BE2C (cell line): Measurements from ENCODE around the gene NAV1.

Experiments
- DNase-seq: peaks from one replicate; pipeline ENCODE4 v3.0.0-alpha.2; 2020
- H3K27me3 ChIP-seq: fragments of 250-450 bp; sonication (Bioruptor Pico); 2 replicates; pipeline ENCODE4 v1.5.1; 2020; ENCODE audit warnings: mild to moderate bottlenecking
- H3K36me3 ChIP-seq: fragments of 250-450 bp; sonication (Bioruptor Pico); 2 replicates; pipeline ENCODE4 v1.5.1; 2020; ENCODE audit warnings: mild to moderate bottlenecking
- H3K4me1 ChIP-seq: fragments of 250-450 bp; sonication (Bioruptor Pico); 2 replicates; pipeline ENCODE4 v1.5.1; 2020
- H3K4me3 ChIP-seq: 2 replicates; pipeline ENCODE4 v1.5.1; 2011; ENCODE audit warnings: low read depth, low read length
- H3K9me3 ChIP-seq: fragments of 250-450 bp; sonication (Bioruptor Pico); 2 replicates; pipeline ENCODE4 v1.5.1; 2020
- CTCF ChIP-seq: IDR thresholded peaks from 2 replicates; pipeline ENCODE4 v1.5.1; 2012; ENCODE audit warnings: mild to moderate bottlenecking, low read depth, low read length

NAV1 gene

DNA sequence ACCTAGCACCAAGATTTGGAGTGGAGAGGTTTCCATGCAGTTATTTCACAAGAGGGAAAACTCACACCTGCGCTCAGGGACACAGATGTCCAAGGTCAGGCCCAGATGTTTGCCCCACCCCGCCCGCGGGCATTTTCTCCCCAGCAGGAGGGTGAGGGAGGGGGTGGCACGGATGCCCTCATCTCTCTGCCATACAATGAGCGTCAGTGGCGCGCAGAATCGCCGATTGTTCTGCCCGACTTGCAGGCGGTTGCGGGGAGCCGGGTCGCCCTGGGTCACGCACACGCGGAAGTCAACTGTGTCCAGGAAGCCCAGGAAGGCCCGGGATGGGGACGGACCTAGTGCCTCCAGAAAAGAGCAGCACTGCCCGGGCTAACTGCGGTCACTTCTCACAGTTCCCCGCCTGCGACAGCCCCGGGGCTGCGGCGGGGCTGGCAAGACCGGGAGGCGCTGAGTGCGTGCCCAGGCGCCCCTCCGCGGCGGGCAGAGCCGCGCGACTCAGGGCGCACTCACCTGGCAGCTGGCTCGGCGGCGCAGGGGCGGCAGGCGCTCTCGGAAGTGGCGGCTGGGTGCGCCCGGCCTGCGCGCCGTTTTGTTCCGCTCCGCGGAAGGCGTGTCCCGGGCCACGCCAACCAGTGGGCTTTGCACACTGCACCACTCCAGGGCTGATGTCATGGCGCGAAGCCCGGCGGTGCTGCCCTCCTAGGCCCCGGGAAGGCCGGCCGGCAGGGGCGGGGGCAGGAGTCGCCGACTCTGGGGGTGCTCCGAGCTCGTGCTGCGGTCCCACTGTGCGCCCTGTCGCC is 32.2 kb upstream of the NAV1 start, which contains the start of gene CSRP1:
Gene CSRP1 (minus strand): TSS at position 567 of the 803 bp plus-strand sequence. CDS start 10,820 bp downstream, outside the sequence.
- peak within 1 kb of the TSS; percentile 53 for H3K4me3 ChIP-seq
- no peaks in the 10 kb centered on the region for H3K27me3 ChIP-seq
- H3K36me3 ChIP-seq: no peaks in the 10 kb centered on the region
- no peaks in the 10 kb centered on the region for H3K9me3 ChIP-seq
- TF ChIP-seq CTCF: no peak
- H3K4me1 ChIP-seq: peaks cover 4% of the 10 kb centered on the region
- DNase-seq: peak; percentile 66

GRCh38 chr1:201507360-201507675 is 31.6 kb upstream of the NAV1 start:
- Histone ChIP-seq H3K9me3 (no peaks in the 10 kb centered on the region), H3K36me3 (no peaks in the 10 kb centered on the region), H3K27me3 (no peaks in the 10 kb centered on the region), H3K4me3 (peak overlapping the region; percentile 53), H3K4me1 (peaks cover 6% of the 10 kb centered on the region)
- no peak for DNase-seq
- no peak for TF ChIP-seq CTCF

GRCh38 chr1:201508809-201509208 is 30.1 kb upstream of the NAV1 start:
- H3K9me3 ChIP-seq: no peaks in the 10 kb centered on the region
- no peaks in the 10 kb centered on the region for H3K27me3 ChIP-seq
- DNase-seq: no peak
- no peak overlapping the region for H3K4me3 ChIP-seq
- no peak for TF ChIP-seq CTCF
- peaks cover 10% of the 10 kb centered on the region for H3K4me1 ChIP-seq
- H3K36me3 ChIP-seq: no peaks in the 10 kb centered on the region

DNA sequence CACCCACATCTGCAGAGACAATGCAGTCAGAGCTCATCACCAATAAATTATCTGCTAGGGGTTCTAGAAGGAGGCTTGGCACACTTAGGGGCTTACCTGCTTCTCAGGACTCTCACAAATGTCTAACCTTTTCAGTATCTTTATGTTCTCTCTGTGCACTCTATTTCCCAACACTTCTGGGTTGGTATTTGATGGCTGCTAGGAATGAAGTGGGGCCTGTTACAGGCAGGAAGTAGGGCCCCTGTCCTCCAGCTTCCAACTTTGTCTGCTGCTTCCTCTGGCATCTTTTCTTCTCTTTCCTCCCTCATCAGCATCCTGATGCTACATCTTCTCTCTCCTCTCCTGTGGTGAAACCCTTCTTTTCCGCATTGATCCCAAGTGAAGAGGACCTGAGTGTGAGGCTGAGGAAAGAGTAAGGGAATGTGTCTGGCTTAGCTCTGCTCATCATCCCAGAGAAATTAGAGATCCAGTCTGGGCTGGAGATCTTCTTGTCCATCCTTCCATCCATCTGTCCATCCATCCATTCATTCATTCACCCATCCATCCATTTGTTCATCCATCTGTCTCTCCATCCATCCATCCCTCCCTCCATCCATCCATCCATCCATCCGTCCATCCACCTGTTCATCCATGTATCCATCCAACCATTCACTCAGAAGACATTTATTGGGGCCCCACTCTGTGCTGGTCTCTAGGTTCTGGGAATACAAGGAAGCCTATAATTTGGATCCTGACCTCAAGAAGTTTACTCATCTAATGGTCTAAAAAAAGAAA is 29.1 kb upstream of the NAV1 start:
- Histone ChIP-seq H3K4me1 (peaks cover 10% of the 10 kb centered on the region), H3K36me3 (no peaks in the 10 kb centered on the region), H3K9me3 (no peaks in the 10 kb centered on the region), H3K4me3 (no peak overlapping the region), H3K27me3 (no peaks in the 10 kb centered on the region)
- no peak for TF ChIP-seq CTCF
- DNase-seq: no peak

DNA sequence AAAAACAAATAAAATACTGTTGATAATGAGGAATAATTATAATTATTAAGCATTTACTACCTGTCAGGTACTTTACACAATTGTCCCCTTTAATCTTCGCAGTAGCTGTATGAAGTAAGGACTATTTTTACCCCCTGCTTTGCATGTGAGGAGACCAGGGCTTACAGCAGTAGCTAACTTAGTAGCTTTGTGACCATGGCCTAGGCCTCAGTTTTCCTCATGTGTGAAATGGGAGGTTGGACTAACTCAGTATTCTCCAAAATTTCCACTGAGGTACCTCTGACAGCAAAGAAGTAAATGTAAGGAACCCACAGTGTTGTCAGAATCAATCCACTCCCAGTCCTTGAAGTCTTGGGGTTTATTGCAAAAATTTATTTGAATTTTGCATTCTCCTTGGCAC is 28.2 kb upstream of the NAV1 start:
- H3K4me1 ChIP-seq: peaks cover 10% of the 10 kb centered on the region
- no peak for TF ChIP-seq CTCF
- no peaks in the 10 kb centered on the region for H3K27me3 ChIP-seq
- DNase-seq: no peak
- H3K4me3 ChIP-seq: no peak overlapping the region
- H3K9me3 ChIP-seq: no peaks in the 10 kb centered on the region
- H3K36me3 ChIP-seq: no peaks in the 10 kb centered on the region

- no peak for TF ChIP-seq CTCF
- H3K4me3 ChIP-seq: no peak overlapping the region
- no peaks in the 10 kb centered on the region for H3K9me3 ChIP-seq
- peaks cover 10% of the 10 kb centered on the region for H3K4me1 ChIP-seq
- no peak for DNase-seq
- no peaks in the 10 kb centered on the region for H3K36me3 ChIP-seq
- no peaks in the 10 kb centered on the region for H3K27me3 ChIP-seq
Observed at GRCh38 chr1:201511396-201511940, 27.5 kb upstream of the NAV1 start.
